ENCODE measurements around the gene MAD2L2. TPM values are rescaled to one million over a fixed set of nuclear protein-coding genes. Genes with fewer than 3 reads are reported as not detected.

The MAD2L2 gene
- total and polyA plus RNA-seq, 9 of the 15 experiments (the other 6 are each of a cell fraction or from before 2014, with no cell fraction given), result 12.4 to 286 (median 143) TPM

DNA sequence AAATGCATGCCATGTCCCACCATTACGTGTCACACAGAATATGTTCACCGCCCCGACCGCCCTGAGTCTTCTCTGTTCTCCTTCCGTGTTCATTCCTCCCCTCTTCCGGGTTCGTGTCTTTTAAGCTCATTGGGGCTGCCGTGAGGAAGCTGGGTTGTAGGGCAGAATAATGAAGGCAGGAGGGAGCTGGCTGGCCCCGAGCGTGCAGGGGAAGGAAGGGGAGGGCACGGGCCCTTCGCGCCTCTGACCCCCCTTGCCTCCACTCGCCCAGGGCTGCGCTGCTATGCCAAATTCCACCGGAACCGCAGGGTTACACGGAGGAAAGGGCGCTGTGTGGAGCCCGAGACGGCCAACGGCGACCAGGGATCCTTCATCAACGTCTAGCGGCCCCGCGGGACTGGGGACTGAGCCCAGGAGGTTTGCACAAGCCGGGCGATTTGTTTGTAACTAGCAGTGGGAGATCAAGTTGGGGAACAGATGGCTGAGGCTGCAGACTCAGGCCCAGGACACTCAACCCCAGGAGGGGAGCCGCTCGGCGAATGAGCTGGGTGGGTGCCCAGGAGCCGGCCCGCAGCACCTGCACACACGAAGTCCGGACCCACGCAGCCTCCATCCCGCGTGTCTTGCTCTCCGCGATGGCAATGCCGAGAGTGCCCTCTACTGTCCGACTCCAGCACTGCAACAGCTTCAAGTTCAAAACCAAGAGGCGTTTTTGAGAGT is 38.5 kb upstream of the MAD2L2 start (continued):
- 0 out of 2 replicates have a peak, but pooled peaks have one; percentile 46 for TF ChIP-seq ZC3H4 (CRISPR knock-in tag; IDR thresholded peaks at IDR 0.05; ENCODE audit: borderline replicate concordance)
- TF ChIP-seq, protein P1, sequence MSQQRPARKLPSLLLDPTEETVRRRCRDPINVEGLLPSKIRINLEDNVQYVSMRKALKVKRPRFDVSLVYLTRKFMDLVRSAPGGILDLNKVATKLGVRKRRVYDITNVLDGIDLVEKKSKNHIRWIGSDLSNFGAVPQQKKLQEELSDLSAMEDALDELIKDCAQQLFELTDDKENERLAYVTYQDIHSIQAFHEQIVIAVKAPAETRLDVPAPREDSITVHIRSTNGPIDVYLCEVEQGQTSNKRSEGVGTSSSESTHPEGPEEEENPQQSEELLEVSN (IDR thresholded peaks at IDR 0.05; ENCODE audit: borderline replicate concordance in 1 of 2, extremely low read depth in 1 of 2, insufficient read depth in 1 of 2, insufficient read length in 1 of 2, low read depth in 1 of 2, low read length in 1 of 2, poor library complexity in 1 of 2, severe bottlenecking in 1 of 2), result peak; percentile 91 to 92
- TF ChIP-seq, protein P2, sequence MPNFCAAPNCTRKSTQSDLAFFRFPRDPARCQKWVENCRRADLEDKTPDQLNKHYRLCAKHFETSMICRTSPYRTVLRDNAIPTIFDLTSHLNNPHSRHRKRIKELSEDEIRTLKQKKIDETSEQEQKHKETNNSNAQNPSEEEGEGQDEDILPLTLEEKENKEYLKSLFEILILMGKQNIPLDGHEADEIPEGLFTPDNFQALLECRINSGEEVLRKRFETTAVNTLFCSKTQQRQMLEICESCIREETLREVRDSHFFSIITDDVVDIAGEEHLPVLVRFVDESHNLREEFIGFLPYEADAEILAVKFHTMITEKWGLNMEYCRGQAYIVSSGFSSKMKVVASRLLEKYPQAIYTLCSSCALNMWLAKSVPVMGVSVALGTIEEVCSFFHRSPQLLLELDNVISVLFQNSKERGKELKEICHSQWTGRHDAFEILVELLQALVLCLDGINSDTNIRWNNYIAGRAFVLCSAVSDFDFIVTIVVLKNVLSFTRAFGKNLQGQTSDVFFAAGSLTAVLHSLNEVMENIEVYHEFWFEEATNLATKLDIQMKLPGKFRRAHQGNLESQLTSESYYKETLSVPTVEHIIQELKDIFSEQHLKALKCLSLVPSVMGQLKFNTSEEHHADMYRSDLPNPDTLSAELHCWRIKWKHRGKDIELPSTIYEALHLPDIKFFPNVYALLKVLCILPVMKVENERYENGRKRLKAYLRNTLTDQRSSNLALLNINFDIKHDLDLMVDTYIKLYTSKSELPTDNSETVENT (CRISPR knock-in tag; IDR thresholded peaks at IDR 0.05), result peak; percentile 59; the same call in 1 of the 2 replicates
- TF ChIP-seq, protein P3, sequence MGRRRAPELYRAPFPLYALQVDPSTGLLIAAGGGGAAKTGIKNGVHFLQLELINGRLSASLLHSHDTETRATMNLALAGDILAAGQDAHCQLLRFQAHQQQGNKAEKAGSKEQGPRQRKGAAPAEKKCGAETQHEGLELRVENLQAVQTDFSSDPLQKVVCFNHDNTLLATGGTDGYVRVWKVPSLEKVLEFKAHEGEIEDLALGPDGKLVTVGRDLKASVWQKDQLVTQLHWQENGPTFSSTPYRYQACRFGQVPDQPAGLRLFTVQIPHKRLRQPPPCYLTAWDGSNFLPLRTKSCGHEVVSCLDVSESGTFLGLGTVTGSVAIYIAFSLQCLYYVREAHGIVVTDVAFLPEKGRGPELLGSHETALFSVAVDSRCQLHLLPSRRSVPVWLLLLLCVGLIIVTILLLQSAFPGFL (CRISPR knock-in tag; IDR thresholded peaks at IDR 0.05), result peak; percentile 46; the same call in 1 of the 2 replicates
- no peak for TF ChIP-seq ZNF12 (CRISPR knock-in tag; IDR thresholded peaks at IDR 0.05)
- TF ChIP-seq GATAD2B (IDR thresholded peaks at IDR 0.05; ENCODE audit: borderline replicate concordance), result peak; percentile 67; the same call in 1 of the 2 replicates
- TF ChIP-seq RCOR1 (IDR thresholded peaks at IDR 0.05; ENCODE audit: borderline replicate concordance in 1 of 2, low read depth in 2 of 2, low read length in 2 of 2), result peak in 1 of 2 experiments; percentile 67; a peak in 2 of 4 replicates
- TF ChIP-seq RBM17 (IDR thresholded peaks at IDR 0.05; ENCODE audit: borderline replicate concordance, low read depth, low read length), result no peak
- TF ChIP-seq, protein P4, sequence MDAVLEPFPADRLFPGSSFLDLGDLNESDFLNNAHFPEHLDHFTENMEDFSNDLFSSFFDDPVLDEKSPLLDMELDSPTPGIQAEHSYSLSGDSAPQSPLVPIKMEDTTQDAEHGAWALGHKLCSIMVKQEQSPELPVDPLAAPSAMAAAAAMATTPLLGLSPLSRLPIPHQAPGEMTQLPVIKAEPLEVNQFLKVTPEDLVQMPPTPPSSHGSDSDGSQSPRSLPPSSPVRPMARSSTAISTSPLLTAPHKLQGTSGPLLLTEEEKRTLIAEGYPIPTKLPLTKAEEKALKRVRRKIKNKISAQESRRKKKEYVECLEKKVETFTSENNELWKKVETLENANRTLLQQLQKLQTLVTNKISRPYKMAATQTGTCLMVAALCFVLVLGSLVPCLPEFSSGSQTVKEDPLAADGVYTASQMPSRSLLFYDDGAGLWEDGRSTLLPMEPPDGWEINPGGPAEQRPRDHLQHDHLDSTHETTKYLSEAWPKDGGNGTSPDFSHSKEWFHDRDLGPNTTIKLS (IDR thresholded peaks at IDR 0.05; ENCODE audit: borderline replicate concordance, low read depth), result 0 out of 2 replicates have a peak, but pooled peaks have one; percentile 29
- peak; percentile 90 for TF ChIP-seq BRD9 (IDR thresholded peaks at IDR 0.05; ENCODE audit: low read depth, partially characterized antibody)
- TF ChIP-seq, protein P5, sequence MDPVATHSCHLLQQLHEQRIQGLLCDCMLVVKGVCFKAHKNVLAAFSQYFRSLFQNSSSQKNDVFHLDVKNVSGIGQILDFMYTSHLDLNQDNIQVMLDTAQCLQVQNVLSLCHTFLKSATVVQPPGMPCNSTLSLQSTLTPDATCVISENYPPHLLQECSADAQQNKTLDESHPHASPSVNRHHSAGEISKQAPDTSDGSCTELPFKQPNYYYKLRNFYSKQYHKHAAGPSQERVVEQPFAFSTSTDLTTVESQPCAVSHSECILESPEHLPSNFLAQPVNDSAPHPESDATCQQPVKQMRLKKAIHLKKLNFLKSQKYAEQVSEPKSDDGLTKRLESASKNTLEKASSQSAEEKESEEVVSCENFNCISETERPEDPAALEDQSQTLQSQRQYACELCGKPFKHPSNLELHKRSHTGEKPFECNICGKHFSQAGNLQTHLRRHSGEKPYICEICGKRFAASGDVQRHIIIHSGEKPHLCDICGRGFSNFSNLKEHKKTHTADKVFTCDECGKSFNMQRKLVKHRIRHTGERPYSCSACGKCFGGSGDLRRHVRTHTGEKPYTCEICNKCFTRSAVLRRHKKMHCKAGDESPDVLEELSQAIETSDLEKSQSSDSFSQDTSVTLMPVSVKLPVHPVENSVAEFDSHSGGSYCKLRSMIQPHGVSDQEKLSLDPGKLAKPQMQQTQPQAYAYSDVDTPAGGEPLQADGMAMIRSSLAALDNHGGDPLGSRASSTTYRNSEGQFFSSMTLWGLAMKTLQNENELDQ (CRISPR knock-in tag; IDR thresholded peaks at IDR 0.05; ENCODE audit: borderline replicate concordance), result peak; percentile 27; the same call in 1 of the 2 replicates
- TF ChIP-seq CREB1 (IDR thresholded peaks at IDR 0.05), result peak; percentile 14; the same call in 1 of the 2 replicates
- TF ChIP-seq CREB1 (CRISPR knock-in tag; IDR thresholded peaks at IDR 0.05), result peak; percentile 63; the same call in 1 of the 2 replicates
- peak; percentile 72; the same call in 1 of the 2 replicates for TF ChIP-seq FOXK1 (CRISPR knock-in tag; IDR thresholded peaks at IDR 0.05; ENCODE audit: borderline replicate concordance)
- TF ChIP-seq E2F3 (CRISPR knock-in tag; IDR thresholded peaks at IDR 0.05), result no peak
- peak; percentile 50 for TF ChIP-seq RBFOX2 (IDR thresholded peaks at IDR 0.05; ENCODE audit: low read depth, low read length)
